Measurements from ENCODE around the gene POLR3E. TPM values are rescaled to one million over a fixed set of nuclear protein-coding genes. Genes with fewer than 3 reads are reported as not detected.

Gene POLR3E
- total RNA-seq, 1 experiment from 2014 or later, result 95.2 TPM

DNA sequence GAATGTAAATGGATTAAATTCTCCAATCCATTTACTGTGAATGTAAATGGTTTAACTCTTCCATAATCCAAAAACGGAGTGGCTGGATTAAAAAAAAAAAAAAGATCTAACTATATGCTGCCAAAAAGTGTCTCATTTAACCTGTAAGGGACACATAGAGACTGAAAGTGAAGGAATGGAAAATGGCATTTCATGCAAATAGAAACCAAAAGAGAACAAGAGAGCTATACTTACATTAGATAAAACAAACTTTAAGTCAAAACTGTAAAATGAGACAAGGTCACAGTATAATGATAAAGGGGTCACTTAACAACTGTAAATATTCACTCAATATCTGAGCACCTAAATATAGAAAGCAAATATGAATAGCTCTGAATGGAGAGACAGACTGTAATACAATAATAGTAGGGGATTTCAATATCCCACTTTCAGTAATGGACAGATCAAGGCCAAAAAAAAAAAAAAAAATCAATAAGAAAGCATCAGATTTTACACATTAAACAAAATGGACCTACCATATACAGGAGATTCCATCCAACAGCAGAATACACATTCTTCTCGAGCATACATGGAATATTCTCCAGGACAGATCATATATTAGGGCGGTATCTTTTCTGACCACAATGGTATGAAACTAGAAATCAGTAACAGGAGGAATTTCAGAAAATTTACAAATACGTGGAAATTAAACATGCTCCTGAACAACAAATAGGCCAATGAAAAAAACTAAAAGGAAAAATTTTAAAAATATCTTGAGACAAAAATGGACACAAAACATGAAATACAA lies 40.8 kb downstream of the POLR3E start:
- no peak for DNase-seq
- Mint-ChIP-seq H3K4me1 (ENCODE audit: low read depth, unreplicated experiment) (no peaks in the 10 kb centered on the region), H3K36me3 (ENCODE audit: insufficient read depth, unreplicated experiment) (peaks cover 91% of the 10 kb centered on the region), H3K4me3 (ENCODE audit: low read depth, unreplicated experiment) (no peak overlapping the region), H3K27me3 (ENCODE audit: unreplicated experiment) (no peaks in the 10 kb centered on the region), H3K27ac (ENCODE audit: unreplicated experiment) (no peak overlapping the region), H3K9me3 (ENCODE audit: low read depth, unreplicated experiment) (peaks cover 11% of the 10 kb centered on the region)
- CTCF ChIA-PET, result interaction anchor here (0.7 kb wide), 1 partner anchor 1414 kb away, joined by 3 read pairs; no protein-coding TSS in a partner anchor
- TF ChIP-seq, protein P1, sequence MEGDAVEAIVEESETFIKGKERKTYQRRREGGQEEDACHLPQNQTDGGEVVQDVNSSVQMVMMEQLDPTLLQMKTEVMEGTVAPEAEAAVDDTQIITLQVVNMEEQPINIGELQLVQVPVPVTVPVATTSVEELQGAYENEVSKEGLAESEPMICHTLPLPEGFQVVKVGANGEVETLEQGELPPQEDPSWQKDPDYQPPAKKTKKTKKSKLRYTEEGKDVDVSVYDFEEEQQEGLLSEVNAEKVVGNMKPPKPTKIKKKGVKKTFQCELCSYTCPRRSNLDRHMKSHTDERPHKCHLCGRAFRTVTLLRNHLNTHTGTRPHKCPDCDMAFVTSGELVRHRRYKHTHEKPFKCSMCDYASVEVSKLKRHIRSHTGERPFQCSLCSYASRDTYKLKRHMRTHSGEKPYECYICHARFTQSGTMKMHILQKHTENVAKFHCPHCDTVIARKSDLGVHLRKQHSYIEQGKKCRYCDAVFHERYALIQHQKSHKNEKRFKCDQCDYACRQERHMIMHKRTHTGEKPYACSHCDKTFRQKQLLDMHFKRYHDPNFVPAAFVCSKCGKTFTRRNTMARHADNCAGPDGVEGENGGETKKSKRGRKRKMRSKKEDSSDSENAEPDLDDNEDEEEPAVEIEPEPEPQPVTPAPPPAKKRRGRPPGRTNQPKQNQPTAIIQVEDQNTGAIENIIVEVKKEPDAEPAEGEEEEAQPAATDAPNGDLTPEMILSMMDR (IDR thresholded peaks at IDR 0.05; ENCODE audit: unreplicated experiment), result no peak
- BruUV-seq (replicated peaks), result no TSS peak
- intact Hi-C loops (cut with micrococcal nuclease; ENCODE audit: unreplicated experiment), result loop anchor here (1.0 kb wide), 1 partner anchor 9 kb away; no protein-coding TSS in a partner anchor

DNA sequence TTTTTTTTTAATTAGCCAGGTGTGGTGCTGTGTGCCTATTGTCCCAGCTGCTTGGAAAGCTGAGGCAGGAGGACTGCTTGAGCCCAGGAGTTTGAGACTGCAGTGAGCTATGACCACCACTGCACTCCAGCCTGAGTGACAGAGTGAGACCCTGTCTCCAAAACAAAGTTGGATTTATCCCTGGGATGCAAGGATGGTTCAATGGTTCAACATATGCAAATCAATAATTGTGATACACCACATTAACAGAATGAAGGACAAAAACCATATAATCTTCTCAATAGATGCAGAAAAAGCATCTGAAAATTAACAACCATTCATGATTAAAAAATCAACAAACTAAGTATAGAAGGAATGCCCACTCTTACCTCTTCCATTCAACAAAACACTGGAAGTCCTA lies 43.7 kb downstream of the POLR3E start:
- H3K9me3 Mint-ChIP-seq (ENCODE audit: low read depth, unreplicated experiment), result peaks cover 11% of the 10 kb centered on the region
- H3K4me3 Mint-ChIP-seq (ENCODE audit: low read depth, unreplicated experiment), result no peak overlapping the region
- H3K4me1 Mint-ChIP-seq (ENCODE audit: low read depth, unreplicated experiment), result no peaks in the 10 kb centered on the region
- TF ChIP-seq, protein P1 (IDR thresholded peaks at IDR 0.05; ENCODE audit: unreplicated experiment), result no peak
- H3K36me3 Mint-ChIP-seq (ENCODE audit: insufficient read depth, unreplicated experiment), result peaks cover 85% of the 10 kb centered on the region
- no peak for DNase-seq
- CTCF ChIA-PET, result no interaction called here
- no peaks in the 10 kb centered on the region for H3K27me3 Mint-ChIP-seq (ENCODE audit: unreplicated experiment)
- H3K27ac Mint-ChIP-seq (ENCODE audit: unreplicated experiment), result no peak overlapping the region
- no TSS peak for BruUV-seq (replicated peaks)
- intact Hi-C loops (cut with micrococcal nuclease; ENCODE audit: unreplicated experiment), result no loop called here

DNA sequence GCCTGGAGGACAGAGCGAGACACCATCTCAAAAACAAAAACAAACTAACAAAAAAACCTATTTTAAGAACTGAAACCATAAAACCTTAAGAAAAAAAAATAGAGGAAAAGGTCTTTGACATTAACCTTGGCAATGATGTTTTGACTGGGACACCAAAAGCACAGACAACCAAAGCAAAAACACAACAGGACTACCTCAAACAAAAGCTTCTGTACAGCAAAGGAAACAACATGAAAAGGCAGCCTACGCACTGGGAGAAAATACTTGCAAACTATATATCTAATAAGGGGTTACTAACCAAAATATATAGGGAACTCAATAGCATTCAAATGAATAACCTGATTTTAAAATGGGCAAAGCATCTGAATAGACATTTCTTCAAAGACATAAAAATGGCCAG lies 44.9 kb downstream of the POLR3E start:
- no peaks in the 10 kb centered on the region for H3K4me1 Mint-ChIP-seq (ENCODE audit: low read depth, unreplicated experiment)
- intact Hi-C loops (cut with micrococcal nuclease; ENCODE audit: unreplicated experiment), result no loop called here
- CTCF ChIA-PET, result no interaction called here
- TF ChIP-seq, protein P1 (IDR thresholded peaks at IDR 0.05; ENCODE audit: unreplicated experiment), result no peak
- no peaks in the 10 kb centered on the region for H3K27me3 Mint-ChIP-seq (ENCODE audit: unreplicated experiment)
- no peak for DNase-seq
- H3K36me3 Mint-ChIP-seq (ENCODE audit: insufficient read depth, unreplicated experiment), result peaks cover 81% of the 10 kb centered on the region
- peaks cover 6% of the 10 kb centered on the region for H3K9me3 Mint-ChIP-seq (ENCODE audit: low read depth, unreplicated experiment)
- BruUV-seq (replicated peaks), result no TSS peak
- no peak overlapping the region for H3K4me3 Mint-ChIP-seq (ENCODE audit: low read depth, unreplicated experiment)
- H3K27ac Mint-ChIP-seq (ENCODE audit: unreplicated experiment), result no peak overlapping the region

DNA sequence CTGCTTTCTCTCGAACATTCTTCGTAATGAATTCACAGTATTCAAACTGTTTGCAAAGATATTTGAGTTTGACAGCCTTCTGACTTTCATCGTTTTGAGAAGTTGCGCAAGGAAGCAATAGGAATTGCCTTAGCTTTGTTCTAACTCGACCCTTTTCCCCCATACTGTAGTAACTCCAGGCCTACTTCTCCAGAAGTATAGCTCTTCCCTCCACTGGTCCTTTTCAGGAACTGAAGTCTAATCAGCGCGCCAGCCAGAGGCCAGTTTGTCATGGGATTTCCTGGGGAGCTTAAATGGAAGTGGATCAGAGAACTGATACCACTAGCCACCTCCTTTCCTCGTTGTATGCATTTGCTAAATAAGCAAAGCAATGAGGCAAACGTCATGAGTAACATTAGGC lies 49.3 kb downstream of the POLR3E start:
- Mint-ChIP-seq H3K4me1 (ENCODE audit: low read depth, unreplicated experiment) (no peaks in the 10 kb centered on the region), H3K4me3 (ENCODE audit: low read depth, unreplicated experiment) (no peak overlapping the region), H3K27ac (ENCODE audit: unreplicated experiment) (no peak overlapping the region), H3K36me3 (ENCODE audit: insufficient read depth, unreplicated experiment) (peaks cover 84% of the 10 kb centered on the region), H3K27me3 (ENCODE audit: unreplicated experiment) (no peaks in the 10 kb centered on the region), H3K9me3 (ENCODE audit: low read depth, unreplicated experiment) (no peaks in the 10 kb centered on the region)
- intact Hi-C loops (cut with micrococcal nuclease; ENCODE audit: unreplicated experiment), result no loop called here
- DNase-seq, result no peak
- TF ChIP-seq, protein P1 (IDR thresholded peaks at IDR 0.05; ENCODE audit: unreplicated experiment), result no peak
- CTCF ChIA-PET, result interaction anchor here (1.2 kb wide), 1 partner anchor 25 kb away, joined by 3 read pairs; no protein-coding TSS in a partner anchor
- BruUV-seq (replicated peaks), result TSS peak; percentile 45

Measured in Calu3 (cell line).